ENCODE data around the gene WDR17.

WDR17 gene

DNA sequence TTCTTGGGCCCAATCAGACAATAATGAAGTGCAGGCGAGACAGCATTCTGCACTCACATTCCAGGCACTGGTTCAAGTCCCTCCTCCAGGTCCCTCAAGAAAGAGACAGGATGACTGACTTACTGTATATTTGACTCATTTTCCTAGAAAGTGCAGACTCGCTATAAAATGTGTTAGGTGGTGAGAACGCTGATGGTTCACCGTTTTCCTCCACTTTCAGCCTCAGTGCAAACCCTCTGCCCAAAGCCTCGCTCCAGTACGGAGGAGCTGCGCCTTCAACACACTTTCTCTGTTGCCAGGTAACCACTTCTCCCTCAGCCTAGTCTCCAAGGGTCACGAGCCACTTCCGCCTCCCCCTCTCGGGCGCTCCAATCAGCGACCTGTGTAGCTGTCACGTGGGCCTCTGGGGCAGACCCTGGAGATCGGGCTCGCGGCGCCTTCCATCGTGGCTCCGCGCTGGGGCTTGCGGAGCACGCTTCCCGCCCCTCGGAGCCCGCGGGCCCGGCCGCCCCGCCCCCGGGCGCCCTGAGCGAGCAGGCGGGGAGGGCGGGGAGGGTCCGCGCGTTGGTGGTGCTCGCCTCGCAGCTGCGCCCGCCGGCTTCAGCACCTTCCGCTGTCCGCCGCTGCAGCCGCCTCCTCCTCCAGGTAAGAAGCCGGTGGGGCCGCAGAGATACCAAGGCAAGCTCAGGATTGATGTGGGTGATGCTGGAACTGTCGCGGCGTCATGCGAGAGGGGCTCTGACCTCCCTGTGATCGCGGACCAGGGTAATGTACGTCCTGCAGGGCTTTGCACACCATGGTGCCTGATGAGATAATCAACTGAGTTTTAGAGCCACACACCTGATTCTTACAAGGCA, at the start of gene WDR17:
TSS of gene WDR17 (plus strand) at position 407 of the 857 bp plus-strand sequence. CDS start 45,740 bp downstream, outside the sequence.
- DNase-seq (ENCODE audit: low read depth in 2 of 2): peak; percentile 67 to 74

DNA sequence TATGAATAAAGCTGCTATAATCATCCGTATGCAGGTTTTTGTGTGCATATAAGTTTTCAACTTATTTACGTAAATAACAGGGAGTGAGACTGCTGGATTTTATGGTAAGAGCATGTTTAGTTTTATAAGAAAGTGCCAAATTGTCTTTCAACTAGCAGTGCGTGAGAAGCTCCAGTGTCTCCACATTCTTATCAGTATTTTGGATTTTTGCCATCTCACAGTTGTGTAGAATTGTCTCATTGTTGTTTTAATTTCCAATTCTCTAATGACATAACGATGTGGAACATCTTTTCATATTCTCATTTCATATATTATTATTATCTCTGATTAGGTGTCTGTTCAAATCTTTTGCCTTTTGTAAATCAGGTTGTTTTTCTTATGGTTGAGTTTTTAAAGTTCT, 49.0 kb upstream of the WDR17 start:
- DNase-seq (ENCODE audit: low read depth in 2 of 2): no peak

DNA sequence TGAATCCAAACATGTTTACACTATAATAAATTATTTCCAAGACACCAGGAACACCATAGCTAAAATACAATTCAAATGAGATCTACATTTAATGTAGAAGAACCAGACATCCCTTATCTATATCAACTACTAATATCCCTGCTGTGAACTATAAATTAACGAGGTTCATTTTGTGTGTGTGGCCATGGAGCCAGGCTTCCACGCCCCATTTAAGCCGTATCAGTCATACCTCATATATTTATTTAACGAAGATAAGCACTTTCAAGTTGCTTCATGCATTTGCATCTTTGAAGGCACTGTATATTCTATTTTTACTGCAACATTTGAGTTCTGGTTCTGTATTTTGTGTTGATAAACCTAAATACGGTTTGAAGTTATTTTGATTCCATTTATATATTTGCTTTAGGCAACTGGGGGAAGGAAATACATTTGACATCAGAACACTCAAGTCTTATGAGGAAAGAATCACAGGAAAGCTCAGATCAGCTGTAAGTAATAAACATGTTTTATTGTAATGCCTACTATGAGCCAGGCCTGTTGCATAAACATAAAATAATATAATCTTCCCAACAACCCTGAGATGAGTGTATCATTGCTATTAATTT, 45.1 kb upstream of the WDR17 start:
- DNase-seq (ENCODE audit: low read depth in 2 of 2): no peak

DNA sequence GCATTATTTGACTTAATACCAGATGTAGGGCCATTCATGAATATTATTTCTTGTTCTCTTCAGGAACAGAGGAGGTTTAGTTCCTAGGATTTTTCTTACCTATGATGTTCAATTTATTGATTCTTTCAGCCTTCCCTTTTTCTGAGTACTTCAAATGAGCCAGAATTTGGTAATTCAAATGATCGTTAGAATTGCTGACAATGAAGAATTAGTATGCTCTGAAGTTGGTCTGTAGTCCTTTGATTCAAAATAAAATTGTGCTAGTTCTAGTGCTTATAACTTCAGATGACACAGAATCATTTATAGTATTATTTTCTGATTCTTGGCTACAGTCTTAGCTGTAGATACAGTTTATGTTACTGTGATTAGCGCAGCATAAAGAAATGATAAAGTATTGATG, 35.2 kb upstream of the WDR17 start:
- no peak for DNase-seq (ENCODE audit: low read depth in 2 of 2)

DNA sequence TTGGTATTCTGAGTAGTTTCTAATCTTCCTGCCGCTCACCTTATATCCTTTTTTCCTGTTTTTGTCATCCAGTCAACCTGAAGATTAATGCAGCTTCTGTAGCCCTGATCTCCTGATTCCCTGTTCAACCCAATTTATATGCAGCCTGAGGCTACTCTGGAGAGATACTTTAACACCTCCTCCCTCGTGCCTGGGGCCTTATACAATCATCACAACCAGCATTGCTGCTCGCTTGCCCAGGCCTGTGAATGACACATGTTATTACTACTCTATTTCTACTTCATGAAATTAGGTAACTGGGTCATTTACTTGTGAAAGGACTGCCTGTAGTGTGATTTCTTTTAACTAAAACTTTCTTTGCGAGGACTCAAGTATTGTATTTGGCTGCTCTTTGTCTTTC, 33.7 kb upstream of the WDR17 start:
- no peak for DNase-seq (ENCODE audit: low read depth in 2 of 2)

DNA sequence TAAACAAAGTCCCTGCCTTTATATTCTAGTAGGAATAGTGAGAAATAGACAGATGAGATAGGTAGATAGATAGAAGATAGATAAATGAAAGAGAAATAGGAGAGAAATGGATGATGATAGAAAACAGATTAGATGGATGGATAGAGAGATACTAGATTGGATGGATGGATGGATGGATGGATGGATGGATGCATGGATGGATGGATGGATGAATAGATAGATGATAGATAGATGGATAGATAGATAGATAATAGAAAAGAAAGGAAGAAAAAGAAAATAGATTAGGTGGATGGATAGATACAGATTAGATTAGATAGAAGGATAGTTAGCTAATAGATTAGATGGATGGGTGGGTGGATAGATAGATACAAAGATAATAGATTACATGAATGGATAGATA, 33.2 kb upstream of the WDR17 start:
- no peak for DNase-seq (ENCODE audit: low read depth in 2 of 2)

DNA sequence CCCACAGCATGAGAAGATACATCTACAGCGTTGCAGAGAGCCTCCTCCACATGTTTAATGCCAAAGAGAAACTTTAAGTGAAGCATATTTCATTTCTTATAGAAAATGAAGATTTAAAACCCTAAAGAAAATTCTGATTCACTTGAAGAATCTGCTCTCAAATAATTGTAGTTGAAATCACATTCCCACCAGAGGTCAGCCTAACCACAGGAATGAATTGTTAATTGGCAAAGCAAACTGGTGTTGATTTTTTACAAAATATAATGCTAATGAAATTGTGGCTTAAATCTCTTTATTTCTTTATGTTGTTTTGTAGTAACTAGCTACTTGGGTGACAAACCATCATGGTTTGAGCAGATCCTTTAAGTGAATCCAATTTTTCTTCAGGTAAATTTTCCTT, 31.1 kb upstream of the WDR17 start:
- no peak for DNase-seq (ENCODE audit: low read depth in 2 of 2)

DNA sequence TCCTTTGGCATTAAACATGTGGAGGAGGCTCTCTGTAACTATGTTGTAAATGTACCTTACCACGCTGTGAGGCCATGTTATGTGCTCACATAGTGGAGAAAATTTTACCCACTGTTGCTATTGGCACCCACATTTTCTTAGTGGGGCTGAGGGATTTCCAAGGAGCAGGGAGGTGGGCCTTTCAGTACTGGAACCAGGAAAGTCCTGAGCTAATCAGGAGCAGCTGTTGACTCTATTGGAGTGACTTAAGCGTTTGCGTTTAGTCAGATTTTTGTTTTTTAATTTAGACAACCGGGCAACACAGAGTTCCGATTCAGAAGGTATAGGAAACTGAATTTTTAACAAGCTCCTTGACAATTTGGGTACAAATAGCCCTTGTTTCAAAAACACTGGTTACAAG, 30.7 kb upstream of the WDR17 start:
- DNase-seq (ENCODE audit: low read depth in 2 of 2): no peak

DNA sequence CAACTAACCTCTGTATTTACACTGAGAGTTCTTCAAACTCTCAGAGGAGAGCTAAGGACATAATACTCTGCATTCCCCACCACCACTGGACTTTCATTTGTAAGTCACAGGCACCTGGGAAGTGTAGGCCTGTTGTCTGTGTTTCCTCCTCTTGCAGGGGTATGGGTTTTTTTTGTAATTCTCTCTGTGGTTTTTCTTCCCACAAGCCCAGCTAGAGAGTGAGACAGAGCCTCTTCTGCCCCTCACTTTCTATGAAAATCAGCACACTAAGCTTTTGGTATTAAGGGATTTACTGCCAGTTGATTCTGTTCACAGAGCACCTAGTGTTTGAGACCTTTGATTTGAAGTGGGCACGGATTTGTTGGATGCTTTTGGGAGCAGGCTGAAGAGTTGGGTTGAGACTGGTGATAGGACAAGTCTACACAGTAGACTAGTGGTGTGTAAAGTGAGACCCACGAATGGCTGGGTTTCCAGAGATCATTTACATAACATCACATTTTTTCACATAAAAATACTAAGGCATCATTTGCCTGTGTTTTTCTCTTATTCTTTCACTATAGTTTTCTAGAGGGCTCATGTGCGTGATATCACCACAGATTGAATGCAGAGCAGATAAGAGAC, 28.9 kb upstream of the WDR17 start:
- DNase-seq (ENCODE audit: low read depth in 2 of 2): no peak

DNA sequence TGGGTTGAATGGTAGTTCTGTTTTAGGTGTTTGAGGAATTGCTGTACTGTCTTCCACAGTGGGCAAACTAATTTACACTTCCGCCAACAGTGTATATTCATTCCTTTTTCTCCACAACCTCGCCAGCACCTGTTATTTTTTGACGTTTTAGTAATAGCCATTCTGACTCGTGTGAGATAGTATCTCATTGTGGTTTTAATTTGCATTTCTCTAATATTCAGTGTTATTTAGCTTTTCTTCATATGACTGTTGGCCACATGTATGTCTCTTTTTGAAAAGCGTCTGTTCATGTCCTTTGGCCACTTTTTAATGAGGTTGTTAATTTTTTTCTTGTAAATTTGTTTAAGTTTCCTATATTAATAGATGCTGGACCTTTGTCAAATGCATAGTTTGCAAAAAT, 26.9 kb upstream of the WDR17 start:
- DNase-seq (ENCODE audit: low read depth in 2 of 2): no peak

DNA sequence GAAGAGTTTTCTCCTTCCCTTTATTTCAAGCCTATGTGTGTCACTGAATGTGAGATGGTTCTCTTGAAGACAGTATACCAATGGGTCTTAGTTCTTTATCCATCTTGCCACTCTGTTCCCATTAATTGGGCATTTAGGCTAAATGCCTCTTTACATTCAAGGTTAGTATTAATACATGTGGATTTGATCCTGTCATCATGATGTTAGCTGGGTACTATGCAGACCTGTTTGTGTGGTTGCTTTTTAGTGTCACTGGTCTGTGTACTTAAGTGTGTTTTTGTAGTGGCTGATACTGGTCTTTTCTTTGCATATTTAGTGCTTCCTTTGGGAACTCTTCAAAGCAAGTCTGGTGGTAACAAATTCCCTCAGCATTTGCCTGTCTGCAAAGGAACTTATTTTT, 23.4 kb upstream of the WDR17 start:
- DNase-seq (ENCODE audit: low read depth in 2 of 2): no peak

DNA sequence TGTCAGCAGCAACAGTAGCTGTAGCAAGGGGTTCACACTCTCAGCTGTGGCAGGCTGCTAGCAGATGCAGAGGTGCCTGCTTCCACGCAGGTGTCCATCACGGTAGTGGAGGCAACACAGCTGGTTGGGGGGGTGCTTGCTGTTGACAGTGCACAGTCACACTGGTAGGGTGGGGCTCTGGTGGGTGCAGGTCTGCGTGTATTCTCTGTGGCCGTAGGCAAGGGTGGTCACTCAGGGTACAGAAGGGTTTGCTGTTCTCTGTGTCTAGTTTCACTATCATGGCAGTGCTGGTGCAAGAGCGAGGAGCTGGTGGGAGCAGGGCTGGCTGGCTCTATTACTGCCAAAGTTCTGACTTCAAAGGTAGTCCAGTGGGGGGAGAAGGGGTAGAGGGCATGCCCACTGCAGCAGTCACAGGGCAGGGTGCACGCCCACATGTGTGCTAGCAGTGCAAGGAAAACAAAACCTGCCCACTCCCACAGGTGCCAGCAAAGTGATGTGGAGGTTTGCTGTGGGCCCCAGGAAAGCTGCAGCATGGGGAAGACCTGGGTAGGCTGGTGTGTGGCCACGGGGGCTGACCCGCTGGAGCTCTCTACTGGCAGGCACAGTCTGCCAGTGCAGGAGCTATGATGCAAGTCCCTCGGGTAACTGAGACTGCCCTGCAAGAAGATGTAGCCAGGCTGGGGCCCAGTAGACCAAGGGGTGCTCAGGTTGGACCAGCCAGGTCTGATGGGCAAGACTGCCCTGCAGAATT, 21.6 kb upstream of the WDR17 start:
- no peak for DNase-seq (ENCODE audit: low read depth in 2 of 2)

DNA sequence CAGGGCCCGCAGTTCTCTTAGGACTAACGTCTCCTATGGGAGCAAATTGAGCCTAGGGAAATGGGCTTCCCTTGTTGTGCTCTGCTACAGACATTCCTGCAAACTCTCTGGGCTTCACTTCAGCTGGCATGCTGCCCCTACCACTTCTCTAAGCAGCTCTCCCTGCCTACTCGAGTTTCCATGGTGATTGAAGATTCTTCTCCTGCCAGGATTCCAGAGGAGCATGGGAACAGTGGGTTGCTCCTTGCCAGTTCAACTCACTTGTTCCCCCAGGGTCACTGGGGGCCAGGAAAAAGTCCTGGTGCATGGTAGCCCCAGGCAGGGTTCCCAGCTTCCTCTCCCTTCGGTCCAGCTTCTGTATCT, 21.1 kb upstream of the WDR17 start:
- no peak for DNase-seq (ENCODE audit: low read depth in 2 of 2)

DNA sequence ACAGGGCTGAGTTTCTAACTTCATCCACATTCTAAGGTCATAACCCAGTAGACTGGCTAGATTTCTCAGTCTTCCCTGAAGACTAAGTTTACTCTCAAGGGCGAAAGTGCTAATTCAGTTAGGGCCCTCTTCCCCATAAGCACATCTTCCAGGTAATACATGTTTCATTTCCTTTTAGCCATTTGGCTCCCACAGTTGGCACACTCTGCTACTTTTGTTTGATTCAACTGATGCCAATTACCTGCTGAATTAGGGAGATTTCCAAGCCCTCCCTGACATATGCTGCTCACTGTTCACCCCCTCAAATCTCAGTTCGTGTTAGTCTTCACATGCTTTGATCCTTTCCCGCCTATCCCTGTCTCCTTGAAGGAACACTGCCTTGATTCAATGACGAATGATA, 17.0 kb upstream of the WDR17 start:
- DNase-seq (ENCODE audit: low read depth in 2 of 2): no peak

DNA sequence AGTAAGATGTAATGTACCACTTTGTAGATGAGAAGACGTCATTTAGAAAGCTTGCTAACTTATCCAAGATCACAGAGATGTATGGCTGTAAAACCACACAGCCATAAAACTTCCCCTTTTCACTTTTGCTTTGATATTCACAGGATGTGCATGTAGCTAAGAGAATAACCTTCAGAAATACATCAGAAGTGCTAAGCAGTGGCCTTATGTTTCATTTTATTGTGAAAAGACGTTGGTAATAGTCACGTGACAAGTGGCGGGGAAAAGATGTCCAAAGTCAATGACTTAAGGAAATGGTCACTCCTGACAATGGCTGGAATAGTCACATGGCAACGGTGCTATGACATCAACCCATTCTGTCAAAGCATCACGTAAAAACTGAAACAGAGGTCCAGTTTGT, 12.9 kb upstream of the WDR17 start:
- no peak for DNase-seq (ENCODE audit: low read depth in 2 of 2)

DNA sequence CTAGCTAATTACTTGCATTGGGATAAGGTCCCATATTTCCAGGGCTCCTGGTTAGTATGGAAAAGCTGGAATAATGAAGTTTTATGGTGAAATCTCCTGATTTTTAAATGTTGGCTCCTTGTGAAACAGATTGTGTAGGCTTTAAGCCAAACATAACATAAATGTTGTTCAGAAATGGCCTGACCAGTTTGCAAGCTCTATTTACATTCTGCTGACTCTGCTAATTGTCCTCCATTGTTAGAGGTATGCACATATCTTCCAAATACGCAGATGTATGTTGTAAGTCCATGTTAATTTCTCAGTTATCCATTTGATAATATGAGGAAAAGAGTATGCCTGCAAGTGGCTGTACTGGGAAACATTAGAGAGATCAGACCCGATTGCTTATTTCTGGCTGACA, 11.9 kb upstream of the WDR17 start:
- DNase-seq (ENCODE audit: low read depth in 2 of 2): no peak

DNA sequence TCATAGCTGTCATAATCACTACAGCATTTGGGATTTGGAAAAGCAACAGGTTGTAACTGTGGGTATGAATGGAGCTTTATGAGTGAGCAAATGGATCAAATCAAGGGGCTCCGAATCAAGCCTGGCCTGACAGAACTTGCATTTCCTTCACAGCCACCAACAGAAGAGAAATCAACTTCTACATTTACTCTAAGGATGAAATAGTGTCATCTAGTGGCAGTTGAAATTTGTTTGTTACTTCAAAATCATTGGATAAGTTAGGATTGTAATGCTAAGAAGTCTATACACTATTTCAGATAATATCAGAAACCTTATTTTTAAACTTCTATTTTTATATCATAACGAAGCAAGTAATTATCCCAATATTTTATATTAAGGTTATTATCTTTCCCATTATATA, 10.7 kb upstream of the WDR17 start:
- no peak for DNase-seq (ENCODE audit: low read depth in 2 of 2)

DNA sequence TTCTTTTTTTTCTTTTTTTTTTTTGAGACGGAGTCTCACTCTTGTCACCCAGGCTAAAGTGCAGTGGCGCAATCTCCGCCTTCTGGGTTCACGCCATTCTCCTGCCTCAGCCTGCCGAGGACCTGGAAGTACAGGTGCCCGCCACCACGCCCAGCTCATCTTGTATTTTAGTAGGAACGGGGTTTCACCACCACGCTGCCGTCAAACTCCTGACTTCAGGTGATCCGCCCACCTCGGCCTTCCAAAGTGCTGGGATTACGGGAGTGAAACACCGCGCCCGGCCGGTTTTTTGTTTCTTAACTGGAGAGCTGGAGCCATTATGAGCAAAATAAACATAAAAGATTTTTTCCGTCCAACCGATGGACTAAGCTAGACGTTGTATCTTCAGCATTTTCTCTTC, 1.9 kb upstream of the WDR17 start:
- no peak for DNase-seq (ENCODE audit: low read depth in 2 of 2)

DNA sequence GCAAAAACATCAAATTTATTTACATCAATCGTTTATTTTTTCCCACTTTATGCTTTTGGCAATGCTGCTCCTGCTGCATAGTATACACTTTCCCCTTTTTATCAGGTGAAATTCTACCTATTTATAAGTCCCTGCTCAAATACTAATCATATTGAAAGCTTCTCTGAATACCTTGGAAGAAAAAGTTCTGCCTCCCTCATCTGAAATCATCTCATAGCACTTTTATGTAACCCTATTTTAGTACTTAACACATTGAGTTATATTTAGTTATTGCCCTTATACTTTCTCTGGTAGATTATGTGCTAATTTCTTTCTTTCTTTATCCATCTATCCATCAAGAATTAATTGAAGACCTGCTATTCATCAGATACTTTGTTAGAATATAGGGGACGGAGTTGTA, 1.1 kb upstream of the WDR17 start:
- no peak for DNase-seq (ENCODE audit: low read depth in 2 of 2)

DNA sequence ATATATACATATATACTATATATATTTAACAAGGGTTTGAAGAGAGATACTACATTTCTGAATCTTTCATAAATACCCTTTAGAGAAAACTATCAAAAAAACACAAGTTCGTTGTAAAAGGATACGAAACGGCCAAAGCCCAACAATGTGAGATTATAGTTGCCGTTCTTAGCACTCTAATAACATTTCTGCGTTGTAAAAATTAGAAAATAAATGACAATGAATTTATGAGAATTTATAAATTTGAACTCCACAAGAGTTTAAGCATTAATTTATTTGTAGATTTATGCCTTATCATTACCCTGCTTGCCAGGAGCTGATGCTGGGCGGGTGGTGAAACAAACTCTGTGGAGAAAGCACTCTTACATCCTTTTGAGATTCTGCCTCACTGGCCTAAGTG, 1.1 kb downstream of the WDR17 start:
- DNase-seq (ENCODE audit: low read depth in 2 of 2): no peak

DNA sequence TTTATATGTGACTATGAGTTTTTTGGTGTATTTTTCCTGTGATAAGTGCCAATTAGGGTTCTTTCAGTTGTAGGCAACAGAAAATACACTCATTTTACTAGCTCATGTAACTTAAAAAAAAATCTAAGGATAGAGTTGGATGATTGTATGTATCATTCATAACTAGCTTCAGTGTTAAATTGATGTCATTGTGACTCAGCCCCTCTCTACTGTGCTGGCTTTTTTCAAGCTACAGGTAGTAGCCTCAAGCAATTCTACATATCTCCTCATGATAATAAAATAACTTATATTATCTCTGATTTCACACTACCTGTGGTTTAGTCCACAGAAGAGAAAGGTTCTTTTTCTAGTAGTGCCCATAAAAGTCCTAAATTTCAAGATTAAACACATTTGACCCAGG, 11.9 kb downstream of the WDR17 start:
- DNase-seq (ENCODE audit: low read depth in 2 of 2): no peak

DNA sequence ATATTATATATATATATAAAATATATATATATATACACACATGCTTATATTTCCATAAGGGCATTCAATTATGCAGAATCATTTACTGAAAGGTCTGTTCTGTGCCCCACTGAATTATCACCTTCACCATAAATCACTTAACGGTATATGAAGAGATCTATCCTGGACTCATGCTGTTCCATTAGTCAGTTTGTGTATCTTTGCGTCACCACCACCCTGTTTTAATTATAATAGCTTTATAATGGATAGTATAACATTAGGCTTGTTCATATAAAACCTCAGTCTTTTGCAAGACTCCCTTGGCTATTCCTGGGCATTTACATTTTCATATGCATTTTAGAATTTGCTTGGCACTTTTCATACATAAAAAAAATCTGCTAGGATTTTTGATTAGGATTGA, 19.1 kb downstream of the WDR17 start:
- DNase-seq (ENCODE audit: low read depth in 2 of 2): no peak

DNA sequence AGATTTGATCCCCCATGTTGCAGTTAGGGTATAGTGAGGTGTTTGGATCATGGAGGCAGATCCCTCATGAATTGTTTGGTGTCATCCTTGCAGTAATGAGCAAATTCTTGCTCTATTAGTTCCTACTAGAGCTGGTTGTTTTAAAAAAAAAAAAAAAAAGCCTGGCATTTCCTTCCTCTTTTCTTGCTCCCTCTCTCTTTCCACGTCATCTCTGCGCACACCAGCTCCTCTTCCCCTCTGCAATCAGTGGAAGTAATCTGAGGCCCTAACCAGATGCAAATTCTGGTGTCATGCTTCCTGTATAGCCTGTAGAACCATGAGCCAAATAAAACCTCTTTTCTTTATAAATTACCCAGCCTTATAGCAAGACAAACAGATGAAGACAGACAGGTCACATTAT, 24.5 kb downstream of the WDR17 start:
- DNase-seq (ENCODE audit: low read depth in 2 of 2): no peak
